ENCODE measurements around the gene SGIP1. TPM values are rescaled to one million over a fixed set of nuclear protein-coding genes. Genes with fewer than 3 reads are reported as not detected.

The SGIP1 gene
- total RNA-seq, 1 donor from 2014 or later: 123 TPM

- Mint-ChIP-seq H3K36me3 (ENCODE audit: unreplicated experiment) (no peaks in the 10 kb centered on the region), H3K27me3 (ENCODE audit: unreplicated experiment) (no peaks in the 10 kb centered on the region), H3K4me3 (ENCODE audit: unreplicated experiment) (no peak overlapping the region), H3K4me1 (ENCODE audit: unreplicated experiment) (peaks cover 3% of the 10 kb centered on the region), H3K9me3 (ENCODE audit: unreplicated experiment) (no peaks in the 10 kb centered on the region), H3K27ac (ENCODE audit: unreplicated experiment) (no peak overlapping the region)
- DNase-seq (ENCODE audit: extremely low spot score, unreplicated experiment): no peak
- TF ChIP-seq CTCF (IDR thresholded peaks at IDR 0.05): no peak
Observed at GRCh38 chr1:66757722-66758240, 223.8 kb downstream of the SGIP1 start.

GRCh38 chr1:66758241-66758755 is 224.3 kb downstream of the SGIP1 start:
- TF ChIP-seq CTCF (IDR thresholded peaks at IDR 0.05): no peak

GRCh38 chr1:66760506-66760905 is 226.6 kb downstream of the SGIP1 start:
- DNase-seq (ENCODE audit: extremely low spot score, unreplicated experiment): no peak
- Mint-ChIP-seq H3K36me3 (ENCODE audit: unreplicated experiment) (no peaks in the 10 kb centered on the region), H3K4me3 (ENCODE audit: unreplicated experiment) (no peak overlapping the region), H3K4me1 (ENCODE audit: unreplicated experiment) (no peaks in the 10 kb centered on the region), H3K27me3 (ENCODE audit: unreplicated experiment) (no peaks in the 10 kb centered on the region), H3K9me3 (ENCODE audit: unreplicated experiment) (no peaks in the 10 kb centered on the region), H3K27ac (ENCODE audit: unreplicated experiment) (no peak overlapping the region)
- no peak for TF ChIP-seq CTCF (IDR thresholded peaks at IDR 0.05)

More at GRCh38 chr1:66758241-66758755, 224.3 kb downstream of the SGIP1 start:
- Mint-ChIP-seq H3K27me3 (ENCODE audit: unreplicated experiment) (no peaks in the 10 kb centered on the region), H3K4me1 (ENCODE audit: unreplicated experiment) (no peaks in the 10 kb centered on the region), H3K27ac (ENCODE audit: unreplicated experiment) (no peak overlapping the region), H3K9me3 (ENCODE audit: unreplicated experiment) (no peaks in the 10 kb centered on the region), H3K4me3 (ENCODE audit: unreplicated experiment) (no peak overlapping the region), H3K36me3 (ENCODE audit: unreplicated experiment) (no peaks in the 10 kb centered on the region)
- no peak for DNase-seq (ENCODE audit: extremely low spot score, unreplicated experiment)

GRCh38 chr1:66761221-66761620 is 227.3 kb downstream of the SGIP1 start:
- H3K4me1 Mint-ChIP-seq (ENCODE audit: unreplicated experiment): no peaks in the 10 kb centered on the region
- H3K4me3 Mint-ChIP-seq (ENCODE audit: unreplicated experiment): no peak overlapping the region
- TF ChIP-seq CTCF (IDR thresholded peaks at IDR 0.05): peak; percentile 9
- H3K27me3 Mint-ChIP-seq (ENCODE audit: unreplicated experiment): no peaks in the 10 kb centered on the region
- no peaks in the 10 kb centered on the region for H3K36me3 Mint-ChIP-seq (ENCODE audit: unreplicated experiment)
- no peak for DNase-seq (ENCODE audit: extremely low spot score, unreplicated experiment)
- no peaks in the 10 kb centered on the region for H3K9me3 Mint-ChIP-seq (ENCODE audit: unreplicated experiment)
- no peak overlapping the region for H3K27ac Mint-ChIP-seq (ENCODE audit: unreplicated experiment)

GRCh38 chr1:66764994-66765578 is 231.1 kb downstream of the SGIP1 start:
- TF ChIP-seq CTCF (IDR thresholded peaks at IDR 0.05): peak; percentile 80
- Mint-ChIP-seq H3K36me3 (ENCODE audit: unreplicated experiment) (no peaks in the 10 kb centered on the region), H3K27me3 (ENCODE audit: unreplicated experiment) (no peaks in the 10 kb centered on the region), H3K9me3 (ENCODE audit: unreplicated experiment) (no peaks in the 10 kb centered on the region), H3K4me3 (ENCODE audit: unreplicated experiment) (no peak overlapping the region), H3K27ac (ENCODE audit: unreplicated experiment) (no peak overlapping the region), H3K4me1 (ENCODE audit: unreplicated experiment) (no peaks in the 10 kb centered on the region)
- DNase-seq (ENCODE audit: extremely low spot score, unreplicated experiment): no peak

Data from osteocyte (in vitro differentiated cells).